IPS DF 6.9 (cell line): ENCODE results near the gene RERE.

ENCODE experiments used
- DNase-seq: peaks from one replicate; pipeline ENCODE4 v3.0.0-alpha.2; 2013; ENCODE audit warnings: low read depth, low spot score
- H3K27ac ChIP-seq: one replicate; pipeline ENCODE4 v1.5.1; 2013; ENCODE audit warnings: low read length, control low read depth
- H3K27me3 ChIP-seq: 2 replicates; pipeline ENCODE4 v1.6.1; 2013; ENCODE audit warnings: mild to moderate bottlenecking, low read length; ENCODE audit not compliant: control insufficient read depth, insufficient read depth
- H3K36me3 ChIP-seq: 2 replicates; pipeline ENCODE4 v1.6.1; 2013; ENCODE audit warnings: low read length; ENCODE audit not compliant: control insufficient read depth, insufficient read depth
- H3K4me1 ChIP-seq: 2 replicates; pipeline ENCODE4 v1.6.1; 2013; ENCODE audit warnings: low read length; ENCODE audit not compliant: control insufficient read depth, insufficient read depth
- H3K4me3 ChIP-seq: 2 replicates; pipeline ENCODE4 v1.5.1; 2013; ENCODE audit warnings: mild to moderate bottlenecking, low read length
- H3K9me3 ChIP-seq: 2 replicates; pipeline ENCODE4 v1.6.1; 2013; ENCODE audit warnings: low read length, inconsistent platforms; ENCODE audit not compliant: control insufficient read depth, insufficient read depth
- WGBS: extraction: QIAGEN DNeasy Blood & Tissue Kit; methylation state at CpG from one replicate; pipeline ENCODE4 v1.1.7; 2013; ENCODE audit warnings: mixed read lengths, missing lambda C conversion rate; ENCODE audit not compliant: insufficient read length, insufficient coverage; 5-methylcytosine and 5-hydroxymethylcytosine counted together

Gene RERE

GRCh38 chr1:8567146-8567545, 250.3 kb downstream of the RERE start:
- Histone ChIP-seq H3K4me1 (no peaks in the 10 kb centered on the region; the same call in 1 of the 2 replicates), H3K27ac (no peak overlapping the region)
- WGBS: no CpG with 5 or more reads among the region's 1 CpG

GRCh38 chr1:8565802-8566201, 251.6 kb downstream of the RERE start:
- no peaks in the 10 kb centered on the region for H3K36me3 ChIP-seq
- no peaks in the 10 kb centered on the region; the same call in 1 of the 2 replicates for H3K4me1 ChIP-seq
- H3K27ac ChIP-seq: no peak overlapping the region
- no peak for DNase-seq
- no peaks in the 10 kb centered on the region for H3K27me3 ChIP-seq
- no CpG with 5 or more reads among the region's 3 CpGs for WGBS
- H3K4me3 ChIP-seq: no peak overlapping the region
- no peaks in the 10 kb centered on the region for H3K9me3 ChIP-seq

More at GRCh38 chr1:8567146-8567545, 250.3 kb downstream of the RERE start:
- no peak for DNase-seq
- Histone ChIP-seq H3K4me3 (no peak overlapping the region), H3K9me3 (no peaks in the 10 kb centered on the region), H3K27me3 (no peaks in the 10 kb centered on the region), H3K36me3 (no peaks in the 10 kb centered on the region)

GRCh38 chr1:8563944-8564537, 253.4 kb downstream of the RERE start:
- H3K4me1 ChIP-seq: no peaks in the 10 kb centered on the region; the same call in 1 of the 2 replicates
- no peak for DNase-seq
- H3K4me3 ChIP-seq: no peak overlapping the region
- no peaks in the 10 kb centered on the region for H3K36me3 ChIP-seq
- no peak overlapping the region for H3K27ac ChIP-seq
- WGBS: no CpG with 5 or more reads among the region's 2 CpGs
- H3K27me3 ChIP-seq: no peaks in the 10 kb centered on the region
- no peaks in the 10 kb centered on the region for H3K9me3 ChIP-seq

GRCh38 chr1:8562881-8563865, 254.3 kb downstream of the RERE start:
- Histone ChIP-seq H3K27me3 (no peaks in the 10 kb centered on the region), H3K36me3 (no peaks in the 10 kb centered on the region), H3K4me3 (no peak overlapping the region), H3K9me3 (no peaks in the 10 kb centered on the region), H3K4me1 (no peaks in the 10 kb centered on the region; the same call in 1 of the 2 replicates), H3K27ac (no peak overlapping the region)
- WGBS: no CpG with 5 or more reads among the region's 4 CpGs
- DNase-seq: no peak

GRCh38 chr1:8562222-8562621, 255.2 kb downstream of the RERE start:
- Histone ChIP-seq H3K9me3 (no peaks in the 10 kb centered on the region), H3K36me3 (no peaks in the 10 kb centered on the region), H3K4me3 (no peak overlapping the region), H3K27ac (no peak overlapping the region), H3K4me1 (no peaks in the 10 kb centered on the region; the same call in 1 of the 2 replicates), H3K27me3 (no peaks in the 10 kb centered on the region)
- no CpG with 5 or more reads among the region's 2 CpGs for WGBS
- DNase-seq: no peak

- no CpG with 5 or more reads among the region's 2 CpGs for WGBS
- Histone ChIP-seq H3K4me1 (no peaks in the 10 kb centered on the region; the same call in 1 of the 2 replicates), H3K27me3 (no peaks in the 10 kb centered on the region), H3K9me3 (no peaks in the 10 kb centered on the region), H3K36me3 (no peaks in the 10 kb centered on the region), H3K27ac (no peak overlapping the region), H3K4me3 (no peak overlapping the region)
- DNase-seq: no peak
Measured at GRCh38 chr1:8560611-8561544, 256.6 kb downstream of the RERE start.

GRCh38 chr1:8560035-8560434, 257.4 kb downstream of the RERE start:
- H3K36me3 ChIP-seq: no peaks in the 10 kb centered on the region
- H3K9me3 ChIP-seq: no peaks in the 10 kb centered on the region
- no peak for DNase-seq
- no peaks in the 10 kb centered on the region; the same call in 1 of the 2 replicates for H3K4me1 ChIP-seq
- no peak overlapping the region for H3K27ac ChIP-seq
- WGBS: no CpG with 5 or more reads among the region's 4 CpGs
- H3K27me3 ChIP-seq: no peaks in the 10 kb centered on the region
- H3K4me3 ChIP-seq: no peak overlapping the region

GRCh38 chr1:8555582-8555981, 261.9 kb downstream of the RERE start:
- Histone ChIP-seq H3K4me1 (peaks cover 7% of the 10 kb centered on the region), H3K27ac (no peak overlapping the region), H3K9me3 (no peaks in the 10 kb centered on the region), H3K27me3 (no peaks in the 10 kb centered on the region), H3K4me3 (no peak overlapping the region), H3K36me3 (0 out of 2 replicates have a peak, but pooled peaks cover 2% of the 10 kb centered on the region)
- no peak for DNase-seq

GRCh38 chr1:8554956-8555534, 262.4 kb downstream of the RERE start:
- Histone ChIP-seq H3K4me3 (no peak overlapping the region), H3K9me3 (no peaks in the 10 kb centered on the region), H3K4me1 (peaks cover 7% of the 10 kb centered on the region), H3K36me3 (0 out of 2 replicates have a peak, but pooled peaks cover 2% of the 10 kb centered on the region), H3K27me3 (no peaks in the 10 kb centered on the region), H3K27ac (no peak overlapping the region)
- no CpG with 5 or more reads among the region's 2 CpGs for WGBS
- DNase-seq: no peak
